ENCODE measurements around the gene ST8SIA6.

- TF ChIP-seq, protein P1, sequence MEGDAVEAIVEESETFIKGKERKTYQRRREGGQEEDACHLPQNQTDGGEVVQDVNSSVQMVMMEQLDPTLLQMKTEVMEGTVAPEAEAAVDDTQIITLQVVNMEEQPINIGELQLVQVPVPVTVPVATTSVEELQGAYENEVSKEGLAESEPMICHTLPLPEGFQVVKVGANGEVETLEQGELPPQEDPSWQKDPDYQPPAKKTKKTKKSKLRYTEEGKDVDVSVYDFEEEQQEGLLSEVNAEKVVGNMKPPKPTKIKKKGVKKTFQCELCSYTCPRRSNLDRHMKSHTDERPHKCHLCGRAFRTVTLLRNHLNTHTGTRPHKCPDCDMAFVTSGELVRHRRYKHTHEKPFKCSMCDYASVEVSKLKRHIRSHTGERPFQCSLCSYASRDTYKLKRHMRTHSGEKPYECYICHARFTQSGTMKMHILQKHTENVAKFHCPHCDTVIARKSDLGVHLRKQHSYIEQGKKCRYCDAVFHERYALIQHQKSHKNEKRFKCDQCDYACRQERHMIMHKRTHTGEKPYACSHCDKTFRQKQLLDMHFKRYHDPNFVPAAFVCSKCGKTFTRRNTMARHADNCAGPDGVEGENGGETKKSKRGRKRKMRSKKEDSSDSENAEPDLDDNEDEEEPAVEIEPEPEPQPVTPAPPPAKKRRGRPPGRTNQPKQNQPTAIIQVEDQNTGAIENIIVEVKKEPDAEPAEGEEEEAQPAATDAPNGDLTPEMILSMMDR (IDR thresholded peaks at IDR 0.05), result no peak
- TF ChIP-seq EZH2phosphoT487 (IDR thresholded peaks at IDR 0.05) (no peak), EZH2 (IDR thresholded peaks at IDR 0.05) (no peak)
Measured at GRCh38 chr10:17383801-17384555, 70.4 kb downstream of the ST8SIA6 start.
